Lung microvascular endothelial cell (primary cell): ENCODE measurements around the gene TANK. TPM values are rescaled to one million over a fixed set of nuclear protein-coding genes. Genes with fewer than 3 reads are reported as not detected.

Source experiments
- DNase-seq, 2 donors: peaks; one replicate each; pipeline versions ENCODE4 v3.0.0 to v3.0.0-alpha.2; 2010; ENCODE audit warnings: low read depth in 2 of 2
- total RNA-seq: library from RNA; depleted of rRNA; stranded (reverse); fragments of >200 nt; gene quantifications from 2 replicates; pipeline ENCODE4 v1.2.1, GENCODE V29; 2014

Gene TANK
- total RNA-seq, 1 donor from 2014 or later: 63.1 TPM

DNA sequence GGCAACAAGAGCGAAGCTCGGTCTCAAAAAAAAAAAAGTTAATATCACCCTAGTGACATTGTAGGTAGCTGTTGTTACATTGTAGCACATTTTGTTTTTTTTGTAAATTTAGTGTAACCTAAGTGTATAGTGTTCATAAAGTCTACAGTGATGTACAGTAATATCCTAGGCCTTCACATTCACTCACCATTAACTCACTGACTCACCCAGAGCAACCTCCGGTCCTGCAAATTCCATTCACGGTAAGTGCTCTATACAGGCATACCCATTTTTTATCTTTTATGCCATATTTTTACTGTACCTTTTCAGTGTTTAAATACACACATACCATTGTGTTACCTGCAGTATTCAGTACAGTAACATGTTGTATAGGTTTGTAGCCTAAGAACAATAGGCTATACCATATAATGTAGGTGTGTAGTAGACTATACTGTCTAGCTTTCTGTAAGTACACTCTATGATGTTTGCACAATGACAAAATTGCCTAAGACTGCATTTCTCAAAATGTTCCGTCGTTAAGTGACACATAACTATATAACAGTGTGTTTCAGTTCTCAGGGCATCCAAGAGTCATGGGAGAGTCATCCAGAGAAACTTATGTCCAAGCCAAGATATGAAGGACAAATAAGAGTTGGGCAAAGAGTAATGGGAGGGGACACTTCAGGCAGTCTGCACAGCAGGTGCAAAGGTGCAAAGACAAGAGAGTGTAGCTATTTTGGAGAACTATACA is 68.4 kb downstream of the TANK start:
- no peak for DNase-seq

DNA sequence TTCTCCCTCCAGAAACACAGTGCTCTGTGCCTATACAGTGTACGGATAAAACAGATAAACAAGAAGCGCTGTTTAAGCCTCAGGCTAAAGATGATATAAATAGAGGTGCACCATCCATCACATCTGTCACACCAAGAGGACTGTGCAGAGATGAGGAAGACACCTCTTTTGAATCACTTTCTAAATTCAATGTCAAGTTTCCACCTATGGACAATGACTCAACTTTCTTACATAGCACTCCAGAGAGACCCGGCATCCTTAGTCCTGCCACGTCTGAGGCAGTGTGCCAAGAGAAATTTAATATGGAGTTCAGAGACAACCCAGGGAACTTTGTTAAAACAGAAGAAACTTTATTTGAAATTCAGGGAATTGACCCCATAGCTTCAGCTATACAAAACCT is 70.7 kb downstream of the TANK start:
- no peak for DNase-seq

GRCh38 chr2:161232571-161232970 is 72.3 kb downstream of the TANK start:
- DNase-seq: no peak

DNA sequence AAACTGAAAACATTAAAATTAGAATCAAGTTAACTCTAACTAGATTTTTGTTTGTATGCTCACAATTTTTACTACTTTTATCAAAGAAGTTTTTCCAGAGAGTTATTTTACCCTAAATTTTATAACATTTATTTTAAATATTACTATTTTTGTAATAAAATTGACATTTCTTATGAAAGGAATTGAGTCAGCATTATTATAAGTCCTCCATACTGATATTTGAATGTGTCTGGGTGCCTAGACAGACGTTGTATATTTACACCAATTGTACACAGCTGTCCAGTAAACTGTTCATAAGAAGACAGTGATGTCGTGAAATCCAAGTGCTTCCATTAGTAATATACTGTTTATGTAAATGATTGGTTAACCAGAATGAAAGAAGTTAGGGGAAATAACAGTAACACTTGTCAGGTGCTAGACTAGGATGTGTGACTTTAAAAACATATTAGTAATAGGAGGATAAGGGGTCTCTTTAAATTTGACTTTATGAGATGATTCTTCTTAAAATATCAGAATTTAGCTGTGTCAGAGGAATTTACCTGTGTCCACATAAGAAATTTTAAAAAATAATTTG is 73.7 kb downstream of the TANK start:
- DNase-seq: no peak

DNA sequence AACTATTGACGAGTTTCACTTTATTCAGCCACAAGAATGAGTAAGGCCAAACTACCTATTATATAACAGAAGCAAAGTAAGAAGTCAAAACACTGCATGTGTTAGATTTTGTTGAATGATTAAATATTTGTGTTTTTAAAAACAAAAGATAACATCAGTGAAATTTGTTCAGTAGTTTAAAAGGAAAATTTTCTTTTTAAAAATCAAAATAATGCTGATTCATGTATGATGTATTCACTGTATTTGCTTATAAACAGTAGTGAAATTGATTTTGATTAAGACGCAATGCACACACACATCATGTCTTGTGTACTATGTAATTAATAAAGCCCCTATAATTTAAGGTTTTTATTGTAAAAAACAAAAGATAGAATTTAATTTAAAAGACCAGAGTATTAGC is 74.4 kb downstream of the TANK start:
- no peak for DNase-seq

- DNase-seq: peak; percentile 42 to 50
These were observed 77.4 kb downstream of the TANK start for GRCh38 chr2:161237392-161238264.

GRCh38 chr2:161238265-161238559 is 78.0 kb downstream of the TANK start:
- DNase-seq: peak in 1 of 2 donors; percentile 8

GRCh38 chr2:161238560-161239325 is 78.5 kb downstream of the TANK start:
- peak; percentile 59 to 67 for DNase-seq

DNA sequence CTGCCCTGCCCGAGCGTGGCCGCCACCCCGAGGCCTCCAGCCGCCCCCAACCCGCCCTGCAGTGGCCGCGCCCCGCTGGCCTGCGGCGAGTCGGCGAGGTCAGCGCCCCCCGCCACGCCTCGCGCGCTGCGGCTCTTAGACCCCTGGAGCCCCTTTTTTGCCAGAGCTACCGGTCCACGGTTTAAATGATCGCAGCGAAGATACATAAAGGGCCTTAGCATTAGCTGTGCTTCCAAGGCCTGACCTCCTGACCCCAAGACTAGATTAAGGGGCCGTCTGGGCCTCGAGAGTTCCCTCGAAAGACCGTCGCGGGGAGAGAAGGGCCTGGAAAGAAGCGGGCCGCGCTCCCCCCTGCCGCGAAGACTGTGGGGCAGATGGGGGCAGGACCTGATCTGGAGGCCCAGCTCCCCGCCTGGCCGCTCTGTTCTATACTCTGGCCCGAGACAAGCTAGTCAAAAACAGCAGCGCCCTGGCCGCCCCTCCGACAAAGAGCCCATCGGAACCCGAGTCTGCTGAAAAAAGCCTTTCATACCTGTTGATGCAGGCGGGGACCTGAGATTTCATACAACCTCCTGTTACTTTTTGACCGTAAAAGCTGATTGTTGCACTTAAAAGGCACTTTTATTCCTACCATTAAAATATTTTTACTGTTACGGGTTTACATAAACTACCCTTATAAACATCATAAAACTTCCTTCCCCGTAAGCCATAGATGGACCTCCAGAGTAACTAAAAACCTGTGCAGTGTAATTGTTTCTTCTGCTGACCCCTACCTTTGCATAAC is 79.3 kb downstream of the TANK start:
- DNase-seq: no peak

- no peak for DNase-seq
These were observed 81.7 kb downstream of the TANK start for GRCh38 chr2:161241894-161242293.

DNA sequence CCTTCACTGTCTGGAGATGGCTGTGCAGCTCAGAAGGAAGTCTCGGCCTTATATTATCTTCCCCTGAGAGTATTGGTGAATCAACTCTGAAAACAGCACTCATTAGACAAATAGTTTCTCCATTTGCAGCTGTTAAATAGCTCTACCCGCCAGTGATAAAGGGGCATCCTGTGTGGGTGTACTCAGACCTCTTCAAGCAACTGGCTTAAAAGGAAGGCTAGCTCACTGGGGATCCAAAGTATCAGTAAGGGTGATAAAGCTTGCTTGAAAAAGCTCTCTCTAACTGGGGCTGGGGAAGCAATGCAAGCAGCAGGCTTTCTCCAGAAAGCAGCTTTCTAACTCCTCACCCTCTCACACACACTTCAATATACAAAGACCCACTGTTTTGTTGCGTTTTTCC is 83.1 kb downstream of the TANK start:
- DNase-seq: no peak

- DNase-seq: no peak
These were observed 83.7 kb downstream of the TANK start for GRCh38 chr2:161243905-161244304.

- DNase-seq: peak in 1 of 2 donors; percentile 17
These were observed 84.4 kb downstream of the TANK start for GRCh38 chr2:161244387-161245260.

DNA sequence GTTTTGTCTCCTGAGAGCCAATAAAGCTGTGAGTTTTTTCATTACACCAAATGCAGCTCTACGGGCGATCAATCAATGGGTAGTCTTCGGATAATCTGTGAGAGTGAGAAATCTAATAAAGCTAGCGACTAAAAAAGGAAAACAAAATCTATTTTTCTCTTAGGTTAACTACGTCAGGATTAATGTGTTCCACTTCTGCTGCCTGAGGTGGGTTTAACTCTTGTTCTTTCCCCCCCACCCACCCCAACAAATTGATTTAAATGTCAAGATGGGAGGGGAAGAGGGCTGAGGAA is 85.0 kb downstream of the TANK start:
- DNase-seq: no peak

DNA sequence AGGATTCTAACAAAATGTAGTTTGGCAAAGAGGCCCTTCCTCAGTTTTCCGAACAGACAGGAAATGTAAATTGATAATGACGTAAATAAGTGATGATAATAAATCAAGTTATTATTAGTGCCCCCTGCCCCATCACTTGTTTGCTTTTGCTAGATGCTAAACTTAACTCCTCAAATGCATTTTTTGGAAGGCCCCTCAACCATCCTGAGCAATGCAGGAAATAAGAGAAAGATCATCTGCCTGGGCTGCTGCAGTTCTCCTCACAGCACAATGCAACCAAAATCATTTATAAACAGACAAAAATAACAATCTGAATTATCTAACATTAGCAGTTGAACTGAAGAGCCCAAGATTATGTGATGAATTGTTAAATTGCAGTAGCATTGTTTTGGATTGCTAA is 85.4 kb downstream of the TANK start:
- no peak for DNase-seq

- no peak for DNase-seq
These were observed 86.1 kb downstream of the TANK start for GRCh38 chr2:161246281-161246680.

- peak; percentile 64 to 66 for DNase-seq
These were observed 90.7 kb downstream of the TANK start for GRCh38 chr2:161250864-161251436.

- DNase-seq: no peak
These were observed 97.1 kb downstream of the TANK start for GRCh38 chr2:161257123-161257952.

GRCh38 chr2:161265874-161266273 is 105.6 kb downstream of the TANK start:
- DNase-seq: no peak
